Spleen (tissue), 11 donors: ENCODE data around the gene BRF1. TPM values are rescaled to one million over a fixed set of nuclear protein-coding genes. Genes with fewer than 3 reads are reported as not detected.

Experiments used
- DNase-seq: peaks from one replicate; pipeline ENCODE4 v3.0.0-alpha.2; 2020
- H3K27ac ChIP-seq, 8 donors: fragments of 200-600 bp; sonication (generic) in 7 of 8; 1 replicate in 4 of 8; 2 replicates in 4 of 8; pipeline versions ENCODE4 v1.5.0 to v1.8.0; 2016 to 2021; ENCODE audit warnings: inconsistent platforms in 4 of 8, mild to moderate bottlenecking in 4 of 8, moderate library complexity in 1 of 8
- H3K27me3 ChIP-seq, 7 donors: fragments of 200-600 bp; sonication (generic) in 6 of 7; replicated peaks in 1 of 7; 1 replicate in 4 of 7; 2 replicates in 3 of 7; pipeline versions ENCODE4 v1.5.0 to v1.8.0; 2016 to 2021; ENCODE audit warnings: inconsistent platforms in 3 of 7, mild to moderate bottlenecking in 1 of 7
- H3K36me3 ChIP-seq, 6 donors: fragments of 200-600 bp; sonication (generic) in 5 of 6; 1 replicate in 4 of 6; 2 replicates in 2 of 6; pipeline versions ENCODE4 v1.5.0 to v1.8.0; 2016 to 2021; ENCODE audit warnings: inconsistent platforms in 2 of 6
- H3K4me1 ChIP-seq, 6 donors: fragments of 200-600 bp; sonication (generic) in 5 of 6; 1 replicate in 3 of 6; 2 replicates in 3 of 6; pipeline versions ENCODE4 v1.5.0 to v1.8.0; 2016 to 2021; ENCODE audit warnings: inconsistent platforms in 3 of 6
- H3K4me3 ChIP-seq, 8 donors: fragments of 200-600 bp; sonication (generic) in 7 of 8; 1 replicate in 4 of 8; 2 replicates in 4 of 8; pipeline versions ENCODE4 v1.5.0 to v1.8.0; 2016 to 2021; ENCODE audit warnings: inconsistent platforms in 4 of 8, mild to moderate bottlenecking in 4 of 8, moderate library complexity in 2 of 8
- H3K9me3 ChIP-seq, 8 donors: fragments of 200-600 bp; sonication (generic) in 7 of 8; 1 replicate in 4 of 8; 2 replicates in 4 of 8; pipeline versions ENCODE4 v1.5.0 to v1.8.0; 2016 to 2021; ENCODE audit warnings: inconsistent platforms in 4 of 8
- POLR2A ChIP-seq, 3 donors: fragments of 450-650 bp; IDR thresholded peaks; one replicate each; pipeline ENCODE4 v1.5.1; 2017; ENCODE audit warnings: antibody characterized with exemption in 3 of 3, mild to moderate bottlenecking in 1 of 3
- POLR2AphosphoS5 ChIP-seq, 3 donors: sonication (generic); formaldehyde crosslinking; IDR thresholded peaks; one replicate each; pipeline ENCODE4 v1.5.1; 2017; ENCODE audit warnings: antibody characterized with exemption in 3 of 3
- WGBS, 5 donors: extraction: QIAGEN DNeasy Blood & Tissue Kit in 3 of 5; methylation state at CpG; one replicate each; pipeline versions ENCODE4 v1.1.5 to v1.1.7; 2013 to 2018; 5-methylcytosine and 5-hydroxymethylcytosine counted together
- intact Hi-C: fragments of 100-400 bp; cut with DNase I; formaldehyde crosslinking; loops from one replicate; pipeline ENCODE4 v1.15.0; 2023; ENCODE audit warnings: low total_unique reads
- polyA plus RNA-seq, 3 donors: library from polyadenylated mRNA; stranded (reverse); fragments of 200-250 nt; gene quantifications; one replicate each; pipeline ENCODE4 v1.2.1, GENCODE V29; 2013
- total RNA-seq, 7 donors: library from RNA; depleted of rRNA in 3 of 7; stranded (reverse); fragments of >200 nt in 3 of 7; fragmentation: NEBNext Ultra II Directional in 4 of 7; extraction: Animal tissue kit (Norgen Biotek cat#: 25700) in 4 of 7; gene quantifications; one replicate each; pipeline versions ENCODE4 v1.1.0 to v1.2.1, GENCODE V29; 2016 to 2021
- TF ChIP-seq, protein P1 (sequence below), 11 experiments: fragments of 200-600 bp in 7 of 11; fragments of 450-650 bp in 4 of 11; sonication (generic) in 4 of 11; IDR thresholded peaks in 8 of 11; conservative IDR thresholded peaks in 3 of 11; 1 replicate in 7 of 11; 2 replicates in 4 of 11; pipeline versions ENCODE4 v1.4.0 to v1.8.0; 2016 to 2021; ENCODE audit warnings: antibody characterized with exemption in 11 of 11, inconsistent platforms in 4 of 11, mild to moderate bottlenecking in 1 of 11
- donor health status: healthy with polysubstance abuse.
- donor health status: DM: no; HTN: no; CAD: no; lungs with moderate emphysema.
- donor health status: DM: no; HTN: no; CAD: no.
- donor health status: Bipolar disorder and iron deficiency.
- donor health status: healthy.
- donor health status: DM: no; HTN: no; CAD: no.
- donor health status: DM: yes; HTN: yes; CAD: no.

BRF1 gene
- total and polyA plus RNA-seq, 10 donors: 16.2 to 71.2 (median 49.8) TPM

DNA sequence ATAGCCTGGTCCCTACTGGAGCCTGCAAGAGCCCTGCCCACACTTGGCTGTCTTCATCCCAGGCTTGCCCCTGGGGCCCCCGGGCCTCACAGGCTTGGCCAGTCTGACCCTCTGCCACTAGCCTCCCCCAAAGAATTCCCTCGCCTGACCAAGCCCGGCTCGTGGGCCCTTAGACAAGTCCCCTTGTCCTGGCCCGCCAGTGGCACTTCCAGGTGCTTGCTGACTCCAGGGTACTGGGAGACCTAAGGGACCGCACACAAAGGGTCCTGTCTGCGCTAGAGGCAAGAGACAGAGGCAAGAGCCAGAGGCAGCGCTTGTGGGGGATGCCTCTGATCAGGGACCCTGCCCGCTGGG is 47.5 kb downstream of the BRF1 start:
- Histone ChIP-seq H3K4me3 (no peak overlapping the region), H3K27ac (no peak overlapping the region), H3K27me3 (no peaks in the 10 kb centered on the region), H3K36me3 (peaks cover 0 to 80% (median 18%) of the 10 kb centered on the region in 6 donors), H3K9me3 (no peaks in the 10 kb centered on the region), H3K4me1 (peaks cover 0 to 37% (median 11%) of the 10 kb centered on the region in 6 donors)
- no peak for TF ChIP-seq POLR2AphosphoS5 (IDR thresholded peaks at IDR 0.05)
- TF ChIP-seq, protein P1, sequence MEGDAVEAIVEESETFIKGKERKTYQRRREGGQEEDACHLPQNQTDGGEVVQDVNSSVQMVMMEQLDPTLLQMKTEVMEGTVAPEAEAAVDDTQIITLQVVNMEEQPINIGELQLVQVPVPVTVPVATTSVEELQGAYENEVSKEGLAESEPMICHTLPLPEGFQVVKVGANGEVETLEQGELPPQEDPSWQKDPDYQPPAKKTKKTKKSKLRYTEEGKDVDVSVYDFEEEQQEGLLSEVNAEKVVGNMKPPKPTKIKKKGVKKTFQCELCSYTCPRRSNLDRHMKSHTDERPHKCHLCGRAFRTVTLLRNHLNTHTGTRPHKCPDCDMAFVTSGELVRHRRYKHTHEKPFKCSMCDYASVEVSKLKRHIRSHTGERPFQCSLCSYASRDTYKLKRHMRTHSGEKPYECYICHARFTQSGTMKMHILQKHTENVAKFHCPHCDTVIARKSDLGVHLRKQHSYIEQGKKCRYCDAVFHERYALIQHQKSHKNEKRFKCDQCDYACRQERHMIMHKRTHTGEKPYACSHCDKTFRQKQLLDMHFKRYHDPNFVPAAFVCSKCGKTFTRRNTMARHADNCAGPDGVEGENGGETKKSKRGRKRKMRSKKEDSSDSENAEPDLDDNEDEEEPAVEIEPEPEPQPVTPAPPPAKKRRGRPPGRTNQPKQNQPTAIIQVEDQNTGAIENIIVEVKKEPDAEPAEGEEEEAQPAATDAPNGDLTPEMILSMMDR (IDR thresholded peaks at IDR 0.05 in 8 of 11, conservative IDR thresholded peaks at IDR 0.05 in 3 of 11): no peak
- TF ChIP-seq POLR2A (IDR thresholded peaks at IDR 0.05): no peak
- intact Hi-C loops: no loop called here
- 90 to 98% (median 95%) methylated on average over 4 to 9 of the region's 9 CpGs for WGBS, 5 donors
- DNase-seq: no peak

- peaks cover 4 to 42% (median 16%) of the 10 kb centered on the region in 6 donors for H3K4me1 ChIP-seq
- H3K27me3 ChIP-seq: no peaks in the 10 kb centered on the region
- no peak overlapping the region for H3K27ac ChIP-seq
- intact Hi-C loops: no loop called here
- no peak overlapping the region for H3K4me3 ChIP-seq
- no peaks in the 10 kb centered on the region for H3K9me3 ChIP-seq
- 89 to 94% (median 93%) methylated on average over 18 to 21 of the region's 21 CpGs for WGBS, 5 donors
- peaks cover 0 to 80% (median 18%) of the 10 kb centered on the region in 6 donors for H3K36me3 ChIP-seq
- TF ChIP-seq, protein P1 (IDR thresholded peaks at IDR 0.05 in 8 of 11, conservative IDR thresholded peaks at IDR 0.05 in 3 of 11): no peak
- TF ChIP-seq POLR2A (IDR thresholded peaks at IDR 0.05) (no peak), POLR2AphosphoS5 (IDR thresholded peaks at IDR 0.05) (peak in 1 of 3 donors; percentile 5)
- DNase-seq: no peak
Observed at GRCh38 chr14:105252552-105253328, 48.1 kb downstream of the BRF1 start.

GRCh38 chr14:105251920-105252319 is 48.9 kb downstream of the BRF1 start:
- Histone ChIP-seq H3K4me1 (peaks cover 10 to 51% (median 22%) of the 10 kb centered on the region in 6 donors), H3K9me3 (no peaks in the 10 kb centered on the region), H3K27ac (no peak overlapping the region), H3K4me3 (no peak overlapping the region), H3K27me3 (no peaks in the 10 kb centered on the region), H3K36me3 (peaks cover 0 to 74% (median 18%) of the 10 kb centered on the region in 6 donors)
- WGBS, 5 donors: 77 to 89% (median 87%) methylated on average over 6 of the region's 6 CpGs
- intact Hi-C loops: no loop called here
- DNase-seq: no peak
- no peak for TF ChIP-seq POLR2AphosphoS5 (IDR thresholded peaks at IDR 0.05)
- no peak for TF ChIP-seq POLR2A (IDR thresholded peaks at IDR 0.05)
- TF ChIP-seq, protein P1 (IDR thresholded peaks at IDR 0.05 in 8 of 11, conservative IDR thresholded peaks at IDR 0.05 in 3 of 11): no peak

DNA sequence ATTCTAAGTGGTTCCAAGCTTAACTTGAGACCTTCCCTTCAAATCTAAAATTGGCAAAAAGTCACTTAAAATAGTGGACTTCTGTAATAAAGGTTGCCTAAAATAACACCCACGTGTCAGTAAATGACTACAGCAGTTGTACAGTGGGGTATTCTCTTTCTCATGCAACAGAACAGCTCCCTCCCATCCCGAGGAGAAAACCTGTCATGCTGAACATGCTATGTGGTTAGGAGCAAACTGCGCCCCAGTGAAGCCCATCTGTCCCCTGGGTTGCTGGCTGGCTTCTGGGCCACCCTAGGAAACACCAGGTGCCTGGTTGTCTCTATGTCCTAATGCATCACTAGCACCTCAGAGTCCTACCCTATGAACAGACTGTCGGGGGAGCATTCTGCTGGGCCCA is 49.8 kb downstream of the BRF1 start:
- H3K4me3 ChIP-seq: no peak overlapping the region
- intact Hi-C loops: no loop called here

More for the DNA sequence above, 49.8 kb downstream of the BRF1 start:
- TF ChIP-seq POLR2AphosphoS5 (IDR thresholded peaks at IDR 0.05) (no peak), POLR2A (IDR thresholded peaks at IDR 0.05) (no peak)
- Histone ChIP-seq H3K27me3 (no peaks in the 10 kb centered on the region), H3K4me1 (peaks cover 10 to 59% (median 23%) of the 10 kb centered on the region in 6 donors), H3K36me3 (peaks cover 0 to 67% (median 18%) of the 10 kb centered on the region in 6 donors), H3K27ac (no peak overlapping the region), H3K9me3 (no peaks in the 10 kb centered on the region)
- 69 to 84% (median 69%) methylated on average over 3 to 4 of the region's 4 CpGs for WGBS, 5 donors
- no peak for DNase-seq
